H1 (cell line): Measurements from ENCODE around the gene CAMK2N2. TPM values are rescaled to one million over a fixed set of nuclear protein-coding genes. Genes with fewer than 3 reads are reported as not detected.

Source experiments
- CTCF ChIA-PET: fragments of 300-600 bp; sonication (Branson Sonifier 250); formaldehyde crosslinking; loops from one replicate; lab custom pipeline; 2021; ENCODE audit not compliant: partially characterized antibody; lab: Charles Lee
- POLR2A ChIA-PET: fragments of 300-600 bp; sonication (Branson Sonifier 250); formaldehyde crosslinking; loops from one replicate; lab custom pipeline; 2021; ENCODE audit warnings: inconsistent platforms; ENCODE audit not compliant: partially characterized antibody; lab: Charles Lee
- DNase-seq, 2 experiments: peaks; one replicate each; pipeline versions ENCODE4 v3.0.0 to v3.0.0-alpha.2; 2010 to 2022; ENCODE audit warnings: low spot score in 2 of 2, low read depth in 1 of 2, mixed read lengths in 1 of 2
- FAIRE-seq: peaks from 2 replicates; lab custom pipeline; 2011; peaks lifted over from hg19 to GRCh38; lab: Jason Lieb, UNC
- H2AFZ ChIP-seq: 2 replicates; pipeline ENCODE4 v1.8.1; 2012; ENCODE audit warnings: low read length, inconsistent platforms
- H2AK5ac ChIP-seq: 2 replicates; pipeline ENCODE4 v1.6.1; 2013; ENCODE audit warnings: low read depth, low read length
- H2BK120ac ChIP-seq: replicated peaks from 2 replicates; pipeline ENCODE3; 2013; ENCODE audit warnings: low read depth, low read length, inconsistent platforms
- H2BK12ac ChIP-seq: 2 replicates; pipeline ENCODE4 v1.6.1; 2013; ENCODE audit warnings: low read depth, low read length
- H2BK15ac ChIP-seq: 2 replicates; pipeline ENCODE4 v1.6.1; 2013; ENCODE audit warnings: low read length
- H2BK20ac ChIP-seq: 2 replicates; pipeline ENCODE4 v1.6.1; 2013; ENCODE audit warnings: low read length
- H2BK5ac ChIP-seq: 2 replicates; pipeline ENCODE4 v1.6.1; 2013; ENCODE audit warnings: low read depth, low read length
- H3K14ac ChIP-seq: 2 replicates; pipeline ENCODE4 v1.6.1; 2013; ENCODE audit warnings: inconsistent platforms; ENCODE audit not compliant: insufficient read length
- H3K18ac ChIP-seq: 2 replicates; pipeline ENCODE4 v1.6.1; 2013; ENCODE audit warnings: low read length; ENCODE audit errors: extremely low read depth
- H3K23ac ChIP-seq: 2 replicates; pipeline ENCODE4 v1.6.1; 2013; ENCODE audit warnings: inconsistent platforms; ENCODE audit not compliant: insufficient read length
- H3K23me2 ChIP-seq: 2 replicates; pipeline ENCODE4 v1.6.1; 2013; ENCODE audit warnings: low read depth, low read length
- H3K27ac ChIP-seq: 2 replicates; pipeline ENCODE4 v1.6.1; 2011; ENCODE audit warnings: low read depth, low read length, inconsistent platforms
- H3K27me3 ChIP-seq, 4 experiments: replicated peaks in 1 of 4; 1 replicate in 1 of 4; 2 replicates in 3 of 4; pipeline versions ENCODE4 v1.6.1 to v1.8.1; 2011 to 2013; ENCODE audit warnings: low read length in 3 of 4, mild to moderate bottlenecking in 3 of 4, inconsistent platforms in 2 of 4, mixed read lengths in 2 of 4, moderate library complexity in 1 of 4; ENCODE audit not compliant: control insufficient read depth in 3 of 4, insufficient read depth in 3 of 4; ENCODE audit errors: extremely low read depth in 1 of 4
- H3K36me3 ChIP-seq, 4 experiments: 2 replicates each; pipeline versions ENCODE4 v1.6.1 to v1.8.1; 2011 to 2013; ENCODE audit warnings: mild to moderate bottlenecking in 4 of 4, low read length in 3 of 4, moderate library complexity in 2 of 4, control low read depth in 1 of 4, inconsistent platforms in 1 of 4; ENCODE audit not compliant: insufficient read depth in 4 of 4, control insufficient read depth in 2 of 4
- H3K4ac ChIP-seq: replicated peaks from 2 replicates; pipeline ENCODE3; 2013; ENCODE audit warnings: low read length, low read depth, mixed read lengths, inconsistent platforms; ENCODE audit not compliant: insufficient read length
- H3K4me1 ChIP-seq, 4 experiments: replicated peaks in 1 of 4; 1 replicate in 1 of 4; 2 replicates in 3 of 4; pipeline versions ENCODE4 v1.6.1 to v1.8.1; 2011 to 2013; ENCODE audit warnings: low read length in 3 of 4, inconsistent platforms in 2 of 4, mixed read lengths in 1 of 4; ENCODE audit not compliant: insufficient read depth in 4 of 4, control insufficient read depth in 3 of 4
- H3K4me2 ChIP-seq, 2 experiments: 2 replicates each; pipeline versions ENCODE4 v1.6.1 to v1.8.1; 2011 to 2013; ENCODE audit warnings: low read depth in 2 of 2, low read length in 2 of 2, control low read depth in 1 of 2, inconsistent platforms in 1 of 2, mild to moderate bottlenecking in 1 of 2; ENCODE audit not compliant: insufficient read depth in 1 of 2
- H3K4me3 ChIP-seq, 4 experiments: fragments of 200-600, 300-600 bp in 1 of 4; sonication (generic), shearing (Covaris generic), sonication (Bioruptor Twin) in 1 of 4; 2 replicates each; pipeline versions ENCODE4 v1.5.1 to v1.8.1; 2011 to 2016; ENCODE audit warnings: low read length in 4 of 4, low read depth in 3 of 4, control low read depth in 2 of 4, inconsistent platforms in 2 of 4, mild to moderate bottlenecking in 2 of 4, mixed read lengths in 1 of 4, moderate library complexity in 1 of 4; ENCODE audit not compliant: insufficient read depth in 2 of 4; ENCODE audit errors: extremely low read depth in 1 of 4
- H3K56ac ChIP-seq: replicated peaks from 2 replicates; pipeline ENCODE3; 2013; ENCODE audit warnings: low read depth, mild to moderate bottlenecking, mixed read lengths, low read length, inconsistent platforms; ENCODE audit not compliant: insufficient read length
- H3K79me1 ChIP-seq: 2 replicates; pipeline ENCODE4 v1.6.1; 2013; ENCODE audit warnings: low read depth, low read length, control low read depth
- H3K79me2 ChIP-seq, 2 experiments: 2 replicates each; pipeline versions ENCODE4 v1.6.1 to v1.8.1; 2012 to 2013; ENCODE audit warnings: low read length in 2 of 2, mild to moderate bottlenecking in 2 of 2, inconsistent platforms in 1 of 2; ENCODE audit not compliant: insufficient read depth in 2 of 2, control insufficient read depth in 1 of 2
- H3K9ac ChIP-seq, 4 experiments: replicated peaks in 1 of 4; 1 replicate in 1 of 4; 2 replicates in 3 of 4; pipeline versions ENCODE4 v1.6.1 to v1.8.1; 2011 to 2013; ENCODE audit warnings: low read depth in 3 of 4, low read length in 3 of 4, control low read depth in 2 of 4, mild to moderate bottlenecking in 2 of 4, moderate library complexity in 2 of 4, inconsistent platforms in 1 of 4; ENCODE audit errors: extremely low read depth in 1 of 4
- H3K9me3 ChIP-seq, 2 experiments: 2 replicates each; pipeline versions ENCODE4 v1.6.1 to v1.8.1; 2012 to 2013; ENCODE audit warnings: mild to moderate bottlenecking in 2 of 2, moderate library complexity in 2 of 2, control low read depth in 1 of 2, inconsistent platforms in 1 of 2, low read depth in 1 of 2, low read length in 1 of 2, mixed read lengths in 1 of 2; ENCODE audit not compliant: insufficient read depth in 2 of 2
- H4K20me1 ChIP-seq, 2 experiments: replicated peaks in 1 of 2; 2 replicates each; pipeline versions ENCODE3 to v1.8.1; 2011 to 2013; ENCODE audit warnings: inconsistent platforms in 2 of 2, low read length in 2 of 2, mild to moderate bottlenecking in 1 of 2; ENCODE audit not compliant: insufficient read depth in 2 of 2, control insufficient read depth in 1 of 2
- H4K5ac ChIP-seq: 2 replicates; pipeline ENCODE4 v1.6.1; 2013; ENCODE audit warnings: low read length, low read depth, mixed read lengths, inconsistent platforms; ENCODE audit not compliant: insufficient read length
- H4K8ac ChIP-seq: 2 replicates; pipeline ENCODE4 v1.8.0; 2013; ENCODE audit warnings: mild to moderate bottlenecking, moderate library complexity, low read length, inconsistent platforms; ENCODE audit not compliant: insufficient read depth; ENCODE audit errors: extremely low read depth
- H4K91ac ChIP-seq: replicated peaks from 2 replicates; pipeline ENCODE3; 2013; ENCODE audit warnings: low read length, mixed read lengths, inconsistent platforms; ENCODE audit not compliant: insufficient read length
- ASH2L ChIP-seq: fragments of 200-600, 300-600 bp; sonication (generic); IDR thresholded peaks from one replicate; pipeline ENCODE4 v1.7.1; 2017; ENCODE audit warnings: low read length
- BACH1 ChIP-seq: IDR thresholded peaks from 2 replicates; pipeline ENCODE4 v1.6.1; 2012; ENCODE audit warnings: low read length, improper control_type of control experiment
- BCL11A ChIP-seq, 2 experiments: IDR thresholded peaks; one replicate each; pipeline ENCODE4 v1.6.1; 2011; ENCODE audit warnings: low read depth in 2 of 2, low read length in 2 of 2, mild to moderate bottlenecking in 2 of 2
- CEBPB ChIP-seq: IDR thresholded peaks from 2 replicates; pipeline ENCODE4 v1.6.1; 2012; ENCODE audit warnings: low read depth, low read length
- CHD2 ChIP-seq: IDR thresholded peaks from 2 replicates; pipeline ENCODE4 v1.6.1; 2012; ENCODE audit warnings: low read length, improper control_type of control experiment
- RAD21 ChIP-seq, 2 experiments: IDR thresholded peaks in 1 of 2; conservative IDR thresholded peaks in 1 of 2; 2 replicates each; pipeline ENCODE4 v1.6.1; 2011; ENCODE audit warnings: low read depth in 2 of 2, low read length in 2 of 2, improper control_type of control experiment in 1 of 2, inconsistent platforms in 1 of 2, mild to moderate bottlenecking in 1 of 2, moderate library complexity in 1 of 2
- SAP30 ChIP-seq: fragments of 300-600 bp; sonication (generic); IDR thresholded peaks from 2 replicates; pipeline ENCODE4 v1.7.1; 2012; ENCODE audit warnings: low read length, moderate library complexity, mild to moderate bottlenecking, inconsistent platforms; ENCODE audit not compliant: insufficient read depth, insufficient replicate concordance
- TAF1 ChIP-seq: IDR thresholded peaks from 2 replicates; pipeline ENCODE4 v1.6.1; 2011; ENCODE audit warnings: mild to moderate bottlenecking, low read depth, low read length
- WGBS, 2 experiments: shearing (Covaris generic) in 1 of 2; methylation state at CpG; one replicate each; pipeline versions ENCODE4 v1.1.6 to v1.1.7; 2013 to 2015; ENCODE audit warnings: low lambda C conversion rate in 2 of 2, mixed read lengths in 2 of 2, inconsistent platforms in 1 of 2, low coverage in 1 of 2, missing lambda C conversion rate in 1 of 2; ENCODE audit not compliant: insufficient replicate concordance in 2 of 2, insufficient coverage in 1 of 2, insufficient read length in 1 of 2; ENCODE audit errors: extremely low coverage in 1 of 2, missing lambda C conversion rate in 1 of 2; 5-methylcytosine and 5-hydroxymethylcytosine counted together
- polyA plus RNA-seq, 7 experiments: library from polyadenylated mRNA; depleted of rRNA in 3 of 7; stranded (reverse) in 5 of 7; unstranded in 2 of 7; fragments of >200 nt in 5 of 7; fragments of 200-250 nt in 2 of 7; gene quantifications; 1 replicate in 5 of 7; 2 replicates in 1 of 7; 4 replicates in 1 of 7; pipeline versions ENCODE4 v1.2.1 to v1.2.3, GENCODE V29; 2011 to 2013; ENCODE audit warnings: missing spikeins in 2 of 7, mixed read lengths in 2 of 7
- total RNA-seq: library from RNA; stranded (reverse); fragmentation: NEBNext Ultra II Directional; extraction: Animal tissue kit (Norgen Biotek cat#: 25700); gene quantifications from 2 replicates; pipeline ENCODE4 v1.2.1, GENCODE V29; 2021
- TF ChIP-seq, protein P1 (sequence below): IDR thresholded peaks from 2 replicates; pipeline ENCODE4 v1.6.1; 2012; ENCODE audit warnings: inconsistent platforms

CAMK2N2 gene
- total and polyA plus RNA-seq, 2 of the 8 experiments (the other 6 are each of a cell fraction or from before 2014, with no cell fraction given), result 4.0 to 17.7 TPM

DNA sequence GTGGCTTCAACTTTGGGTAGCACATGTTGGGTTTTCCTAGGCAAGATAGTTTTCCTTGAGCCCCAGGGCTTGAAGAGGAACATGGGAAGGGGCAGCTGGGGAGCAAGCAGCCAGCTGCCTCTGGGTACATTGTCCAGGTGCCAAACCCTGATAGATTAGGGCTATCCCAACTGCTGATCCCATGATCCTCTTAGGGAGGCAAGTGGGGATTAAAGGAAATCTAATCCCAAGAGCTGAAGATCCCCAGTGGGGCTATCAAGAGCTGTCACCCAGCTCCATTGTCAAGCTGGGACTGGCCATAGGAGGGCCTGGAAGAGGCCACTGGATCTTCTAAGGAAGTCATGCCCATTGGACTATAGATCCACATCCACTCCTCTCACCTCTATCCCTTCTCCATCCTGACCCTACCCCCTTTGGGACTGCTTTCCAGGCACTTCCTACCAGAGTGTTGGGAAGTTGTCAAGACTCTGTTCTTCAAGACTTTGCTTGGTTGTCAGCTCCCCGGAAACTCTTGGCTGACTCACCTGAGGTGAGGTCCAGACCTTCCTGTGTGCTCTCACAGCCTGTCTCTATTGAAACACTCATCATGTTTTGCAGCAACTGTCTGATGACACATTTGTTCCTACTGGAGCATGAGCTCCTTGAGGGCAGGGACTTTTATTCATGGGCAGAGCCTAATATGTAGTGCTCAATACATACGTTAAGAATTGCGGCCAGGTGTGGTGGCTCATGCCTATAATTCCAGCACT, 5.9 kb downstream of the CAMK2N2 start:
- peaks cover 6% of the 10 kb centered on the region; the same call in 1 of the 2 replicates for H3K23me2 ChIP-seq
- no peak overlapping the region for H4K5ac ChIP-seq
- H4K8ac ChIP-seq, result no peak overlapping the region
- H2BK12ac ChIP-seq, result no peak overlapping the region
- no peaks in the 10 kb centered on the region for H3K9me3 ChIP-seq
- no peak overlapping the region for H3K23ac ChIP-seq
- H3K14ac ChIP-seq, result no peak overlapping the region
- H3K9ac ChIP-seq, result no peak overlapping the region
- no peaks in the 10 kb centered on the region for H3K79me1 ChIP-seq
- TF ChIP-seq, protein P1, sequence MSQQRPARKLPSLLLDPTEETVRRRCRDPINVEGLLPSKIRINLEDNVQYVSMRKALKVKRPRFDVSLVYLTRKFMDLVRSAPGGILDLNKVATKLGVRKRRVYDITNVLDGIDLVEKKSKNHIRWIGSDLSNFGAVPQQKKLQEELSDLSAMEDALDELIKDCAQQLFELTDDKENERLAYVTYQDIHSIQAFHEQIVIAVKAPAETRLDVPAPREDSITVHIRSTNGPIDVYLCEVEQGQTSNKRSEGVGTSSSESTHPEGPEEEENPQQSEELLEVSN, result no peak
- no peak for TF ChIP-seq BCL11A (IDR thresholded peaks at IDR 0.05; ENCODE audit: low read depth in 2 of 2, low read length in 2 of 2)
- no peak for TF ChIP-seq TAF1
- no peak for TF ChIP-seq SAP30
- no peak for TF ChIP-seq ASH2L
- no peak for TF ChIP-seq BACH1
- TF ChIP-seq CEBPB, result no peak
- no peak for TF ChIP-seq CHD2
- no peak for TF ChIP-seq RAD21 (IDR thresholded peaks at IDR 0.05 in 1 of 2, conservative IDR thresholded peaks at IDR 0.05 in 1 of 2; ENCODE audit: low read depth in 2 of 2, low read length in 2 of 2)
- H4K20me1 ChIP-seq, result peaks cover 15 to 18% of the 10 kb centered on the region in 2 experiments
- no peak overlapping the region for H2BK15ac ChIP-seq
- no peak overlapping the region for H2AK5ac ChIP-seq
- no peak overlapping the region for H2BK120ac ChIP-seq
- DNase-seq, result no peak
- no peak overlapping the region for H3K4me3 ChIP-seq
- no peak for FAIRE-seq
- no peaks in the 10 kb centered on the region for H3K36me3 ChIP-seq
- no peak overlapping the region for H2AFZ ChIP-seq
- H4K91ac ChIP-seq, result no peak overlapping the region
- H3K56ac ChIP-seq, result no peak overlapping the region
- CTCF ChIA-PET, result interaction anchor here (1.1 to 14.0 kb wide), 5 partner anchors 9 to 29 kb away, joined by 3 to 136 read pairs (median 4); partner anchors contain the start of gene VWA5B2
- no peak overlapping the region for H3K4ac ChIP-seq
- no peak overlapping the region for H3K4me2 ChIP-seq
- WGBS, 2 experiments, result 89% methylated on average over 3 of the region's 3 CpGs; no CpG with 5 or more reads in 1 of the 2 experiments
- no peak overlapping the region for H2BK5ac ChIP-seq
- H3K27me3 ChIP-seq, result peaks cover 2 to 24% (median 20%) of the 10 kb centered on the region in 4 experiments
- no peak overlapping the region for H3K18ac ChIP-seq
- H2BK20ac ChIP-seq, result no peak overlapping the region
- peaks cover 0 to 2% (median 1%) of the 10 kb centered on the region in 4 experiments; a peak in 4 of 7 replicates for H3K4me1 ChIP-seq
- H3K79me2 ChIP-seq, result no peaks in the 10 kb centered on the region; a peak in 1 of 4 replicates
- no peak overlapping the region for H3K27ac ChIP-seq
- POLR2A ChIA-PET, result interaction anchor here (1.0 kb wide), 1 partner anchor 15 kb away, joined by 5 read pairs; no protein-coding TSS in a partner anchor
